Measurements from ENCODE around the gene THOC6.

DNA sequence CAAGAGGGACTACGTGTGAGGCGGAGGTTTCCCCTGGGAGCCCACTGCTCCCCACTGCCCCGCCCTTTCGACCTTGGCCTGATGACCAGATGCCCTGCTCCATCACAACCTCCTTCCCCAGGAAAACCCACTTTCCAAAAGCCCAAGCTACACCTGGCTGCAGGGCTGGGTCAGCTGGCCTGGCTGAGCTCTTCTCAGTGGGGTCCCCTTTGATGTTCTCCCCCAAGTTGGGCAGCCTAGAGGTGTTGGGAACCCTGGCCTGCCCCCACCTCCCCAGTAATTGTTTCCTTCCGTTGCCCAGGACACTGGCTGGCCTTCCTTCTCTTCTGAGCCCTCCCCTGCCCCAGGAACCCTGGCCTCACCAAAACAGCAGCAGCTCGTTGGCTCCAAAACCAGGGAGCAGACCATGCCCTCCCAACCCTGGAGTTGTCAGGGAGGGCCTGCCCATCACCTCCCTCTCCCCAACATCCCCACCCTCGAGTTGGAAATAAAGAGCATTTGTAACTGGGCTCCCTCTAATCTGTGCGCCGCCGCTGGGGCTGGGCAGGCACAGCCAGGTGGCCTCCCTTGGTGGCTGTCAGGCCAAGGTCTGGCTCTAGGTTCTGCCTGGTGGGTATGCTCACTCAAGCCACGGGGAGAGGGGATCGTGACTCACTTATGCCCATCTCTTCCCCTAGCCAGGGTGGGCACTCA is 9.7 kb upstream of the THOC6 start:
- TF ChIP-seq POLR2AphosphoS5 (IDR thresholded peaks at IDR 0.05) (no peak), EZH2 (IDR thresholded peaks at IDR 0.05; ENCODE audit: borderline replicate concordance, insufficient read depth, low read length, poor library complexity, severe bottlenecking) (no peak), MXI1 (conservative IDR thresholded peaks at IDR 0.05; ENCODE audit: poor library complexity, severe bottlenecking) (no peak), RAD21 (conservative IDR thresholded peaks at IDR 0.05) (no peak), TAF1 (IDR thresholded peaks at IDR 0.05; ENCODE audit: low read depth) (no peak), EP300 (conservative IDR thresholded peaks at IDR 0.05; ENCODE audit: poor library complexity, severe bottlenecking) (no peak), SMC3 (conservative IDR thresholded peaks at IDR 0.05; ENCODE audit: poor library complexity) (no peak)
- TF ChIP-seq, protein P1, sequence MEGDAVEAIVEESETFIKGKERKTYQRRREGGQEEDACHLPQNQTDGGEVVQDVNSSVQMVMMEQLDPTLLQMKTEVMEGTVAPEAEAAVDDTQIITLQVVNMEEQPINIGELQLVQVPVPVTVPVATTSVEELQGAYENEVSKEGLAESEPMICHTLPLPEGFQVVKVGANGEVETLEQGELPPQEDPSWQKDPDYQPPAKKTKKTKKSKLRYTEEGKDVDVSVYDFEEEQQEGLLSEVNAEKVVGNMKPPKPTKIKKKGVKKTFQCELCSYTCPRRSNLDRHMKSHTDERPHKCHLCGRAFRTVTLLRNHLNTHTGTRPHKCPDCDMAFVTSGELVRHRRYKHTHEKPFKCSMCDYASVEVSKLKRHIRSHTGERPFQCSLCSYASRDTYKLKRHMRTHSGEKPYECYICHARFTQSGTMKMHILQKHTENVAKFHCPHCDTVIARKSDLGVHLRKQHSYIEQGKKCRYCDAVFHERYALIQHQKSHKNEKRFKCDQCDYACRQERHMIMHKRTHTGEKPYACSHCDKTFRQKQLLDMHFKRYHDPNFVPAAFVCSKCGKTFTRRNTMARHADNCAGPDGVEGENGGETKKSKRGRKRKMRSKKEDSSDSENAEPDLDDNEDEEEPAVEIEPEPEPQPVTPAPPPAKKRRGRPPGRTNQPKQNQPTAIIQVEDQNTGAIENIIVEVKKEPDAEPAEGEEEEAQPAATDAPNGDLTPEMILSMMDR (IDR thresholded peaks at IDR 0.05; ENCODE audit: poor library complexity, severe bottlenecking) = no peak
- TF ChIP-seq, protein P2, sequence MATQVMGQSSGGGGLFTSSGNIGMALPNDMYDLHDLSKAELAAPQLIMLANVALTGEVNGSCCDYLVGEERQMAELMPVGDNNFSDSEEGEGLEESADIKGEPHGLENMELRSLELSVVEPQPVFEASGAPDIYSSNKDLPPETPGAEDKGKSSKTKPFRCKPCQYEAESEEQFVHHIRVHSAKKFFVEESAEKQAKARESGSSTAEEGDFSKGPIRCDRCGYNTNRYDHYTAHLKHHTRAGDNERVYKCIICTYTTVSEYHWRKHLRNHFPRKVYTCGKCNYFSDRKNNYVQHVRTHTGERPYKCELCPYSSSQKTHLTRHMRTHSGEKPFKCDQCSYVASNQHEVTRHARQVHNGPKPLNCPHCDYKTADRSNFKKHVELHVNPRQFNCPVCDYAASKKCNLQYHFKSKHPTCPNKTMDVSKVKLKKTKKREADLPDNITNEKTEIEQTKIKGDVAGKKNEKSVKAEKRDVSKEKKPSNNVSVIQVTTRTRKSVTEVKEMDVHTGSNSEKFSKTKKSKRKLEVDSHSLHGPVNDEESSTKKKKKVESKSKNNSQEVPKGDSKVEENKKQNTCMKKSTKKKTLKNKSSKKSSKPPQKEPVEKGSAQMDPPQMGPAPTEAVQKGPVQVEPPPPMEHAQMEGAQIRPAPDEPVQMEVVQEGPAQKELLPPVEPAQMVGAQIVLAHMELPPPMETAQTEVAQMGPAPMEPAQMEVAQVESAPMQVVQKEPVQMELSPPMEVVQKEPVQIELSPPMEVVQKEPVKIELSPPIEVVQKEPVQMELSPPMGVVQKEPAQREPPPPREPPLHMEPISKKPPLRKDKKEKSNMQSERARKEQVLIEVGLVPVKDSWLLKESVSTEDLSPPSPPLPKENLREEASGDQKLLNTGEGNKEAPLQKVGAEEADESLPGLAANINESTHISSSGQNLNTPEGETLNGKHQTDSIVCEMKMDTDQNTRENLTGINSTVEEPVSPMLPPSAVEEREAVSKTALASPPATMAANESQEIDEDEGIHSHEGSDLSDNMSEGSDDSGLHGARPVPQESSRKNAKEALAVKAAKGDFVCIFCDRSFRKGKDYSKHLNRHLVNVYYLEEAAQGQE (IDR thresholded peaks at IDR 0.05; ENCODE audit: borderline replicate concordance) = no peak
